ENCODE data around the gene PLEKHH2.
"Not testable (repeated sequence)": the region's sequence is repeated elsewhere in the genome, so short reads cannot be mapped to it uniquely, and the experiment has no call there.

PLEKHH2 gene

GRCh38 chr2:43616967-43617680, 19.9 kb upstream of the PLEKHH2 start:
- H3K9ac ChIP-seq (ENCODE audit: low read depth, low read length), result no peak overlapping the region
- no peaks in the 10 kb centered on the region; the same call in 1 of the 2 replicates for H3K36me3 ChIP-seq (ENCODE audit: insufficient read depth, low read length)
- H3K9me3 ChIP-seq (ENCODE audit: control insufficient read depth, insufficient read depth, low read length), result no peaks in the 10 kb centered on the region
- peaks cover 13% of the 10 kb centered on the region for H3K4me1 ChIP-seq (ENCODE audit: insufficient read depth, low read length)

- Histone ChIP-seq H3K9me3 (ENCODE audit: control insufficient read depth, insufficient read depth, low read length) (no peaks in the 10 kb centered on the region), H3K4me1 (ENCODE audit: insufficient read depth, low read length) (no peaks in the 10 kb centered on the region), H3K36me3 (ENCODE audit: insufficient read depth, low read length) (no peaks in the 10 kb centered on the region), H3K9ac (ENCODE audit: low read depth, low read length) (no peak overlapping the region)
These were observed 17.5 kb upstream of the PLEKHH2 start for GRCh38 chr2:43619511-43619910.

GRCh38 chr2:43622931-43623451, 14.1 kb upstream of the PLEKHH2 start:
- H3K4me1 ChIP-seq (ENCODE audit: insufficient read depth, low read length), result no peaks in the 10 kb centered on the region
- no peaks in the 10 kb centered on the region for H3K9me3 ChIP-seq (ENCODE audit: control insufficient read depth, insufficient read depth, low read length)

GRCh38 chr2:43631618-43632317, 5.3 kb upstream of the PLEKHH2 start:
- no peaks in the 10 kb centered on the region for H3K36me3 ChIP-seq (ENCODE audit: insufficient read depth, low read length)
- H3K4me1 ChIP-seq (ENCODE audit: insufficient read depth, low read length), result no peaks in the 10 kb centered on the region; the same call in 1 of the 2 replicates
- H3K9me3 ChIP-seq (ENCODE audit: control insufficient read depth, insufficient read depth, low read length), result no peaks in the 10 kb centered on the region
- no peak overlapping the region for H3K9ac ChIP-seq (ENCODE audit: low read depth, low read length)

More at GRCh38 chr2:43622931-43623451, 14.1 kb upstream of the PLEKHH2 start:
- no peak overlapping the region for H3K9ac ChIP-seq (ENCODE audit: low read depth, low read length)
- H3K36me3 ChIP-seq (ENCODE audit: insufficient read depth, low read length), result no peaks in the 10 kb centered on the region

GRCh38 chr2:43634604-43635306, 2.3 kb upstream of the PLEKHH2 start:
- no peaks in the 10 kb centered on the region for H3K36me3 ChIP-seq (ENCODE audit: insufficient read depth, low read length)
- no peaks in the 10 kb centered on the region for H3K9me3 ChIP-seq (ENCODE audit: control insufficient read depth, insufficient read depth, low read length)
- no peak overlapping the region for H3K9ac ChIP-seq (ENCODE audit: low read depth, low read length)
- no peaks in the 10 kb centered on the region; the same call in 1 of the 2 replicates for H3K4me1 ChIP-seq (ENCODE audit: insufficient read depth, low read length)

GRCh38 chr2:43636153-43636552, 907 bp upstream of the PLEKHH2 start:
- H3K9ac ChIP-seq (ENCODE audit: low read depth, low read length); H3K36me3 ChIP-seq (ENCODE audit: insufficient read depth, low read length); H3K4me1 ChIP-seq (ENCODE audit: insufficient read depth, low read length); H3K9me3 ChIP-seq (ENCODE audit: control insufficient read depth, insufficient read depth, low read length): not testable (repeated sequence)

GRCh38 chr2:43636621-43637020, 439 bp upstream of the PLEKHH2 start:
- H3K4me1 ChIP-seq (ENCODE audit: insufficient read depth, low read length), result no peaks in the 10 kb centered on the region; the same call in 1 of the 2 replicates
- H3K9ac ChIP-seq (ENCODE audit: low read depth, low read length), result peak overlapping the region; percentile 79; the same call in 1 of the 2 replicates
- H3K9me3 ChIP-seq (ENCODE audit: control insufficient read depth, insufficient read depth, low read length), result no peaks in the 10 kb centered on the region
- H3K36me3 ChIP-seq (ENCODE audit: insufficient read depth, low read length), result no peaks in the 10 kb centered on the region

- Histone ChIP-seq H3K9me3 (ENCODE audit: control insufficient read depth, insufficient read depth, low read length) (no peaks in the 10 kb centered on the region), H3K4me1 (ENCODE audit: insufficient read depth, low read length) (no peaks in the 10 kb centered on the region), H3K36me3 (ENCODE audit: insufficient read depth, low read length) (no peaks in the 10 kb centered on the region), H3K9ac (ENCODE audit: low read depth, low read length) (no peak overlapping the region)
These were observed 5.3 kb downstream of the PLEKHH2 start for GRCh38 chr2:43642363-43642762.

GRCh38 chr2:43643680-43644079, 6.6 kb downstream of the PLEKHH2 start:
- Histone ChIP-seq H3K36me3 (ENCODE audit: insufficient read depth, low read length) (no peaks in the 10 kb centered on the region), H3K4me1 (ENCODE audit: insufficient read depth, low read length) (no peaks in the 10 kb centered on the region), H3K9me3 (ENCODE audit: control insufficient read depth, insufficient read depth, low read length) (no peaks in the 10 kb centered on the region), H3K9ac (ENCODE audit: low read depth, low read length) (no peak overlapping the region)

GRCh38 chr2:43648994-43649701, 12.1 kb downstream of the PLEKHH2 start:
- H3K4me1 ChIP-seq (ENCODE audit: insufficient read depth, low read length), result no peaks in the 10 kb centered on the region
- H3K9me3 ChIP-seq (ENCODE audit: control insufficient read depth, insufficient read depth, low read length), result no peaks in the 10 kb centered on the region
- H3K36me3 ChIP-seq (ENCODE audit: insufficient read depth, low read length), result no peaks in the 10 kb centered on the region
- no peak overlapping the region for H3K9ac ChIP-seq (ENCODE audit: low read depth, low read length)

- Histone ChIP-seq H3K4me1 (ENCODE audit: insufficient read depth, low read length) (no peaks in the 10 kb centered on the region), H3K9me3 (ENCODE audit: control insufficient read depth, insufficient read depth, low read length) (no peaks in the 10 kb centered on the region), H3K36me3 (ENCODE audit: insufficient read depth, low read length) (no peaks in the 10 kb centered on the region), H3K9ac (ENCODE audit: low read depth, low read length) (no peak overlapping the region)
These were observed 16.4 kb downstream of the PLEKHH2 start for GRCh38 chr2:43653506-43653905.

- Histone ChIP-seq H3K4me1 (ENCODE audit: insufficient read depth, low read length) (no peaks in the 10 kb centered on the region), H3K9ac (ENCODE audit: low read depth, low read length) (no peak overlapping the region), H3K36me3 (ENCODE audit: insufficient read depth, low read length) (no peaks in the 10 kb centered on the region), H3K9me3 (ENCODE audit: control insufficient read depth, insufficient read depth, low read length) (no peaks in the 10 kb centered on the region; the same call in 1 of the 2 replicates)
These were observed 20.2 kb downstream of the PLEKHH2 start for GRCh38 chr2:43657241-43657640.

- Histone ChIP-seq H3K9ac (ENCODE audit: low read depth, low read length) (no peak overlapping the region; the same call in 1 of the 2 replicates), H3K4me1 (ENCODE audit: insufficient read depth, low read length) (no peaks in the 10 kb centered on the region), H3K9me3 (ENCODE audit: control insufficient read depth, insufficient read depth, low read length) (no peaks in the 10 kb centered on the region; the same call in 1 of the 2 replicates), H3K36me3 (ENCODE audit: insufficient read depth, low read length) (no peaks in the 10 kb centered on the region)
These were observed 38.7 kb downstream of the PLEKHH2 start for GRCh38 chr2:43675646-43676321.

All from ES-I3 (cell line).